ENCODE results near the gene GPR78.

GRCh38 chr4:8582016-8582415 is 1.8 kb downstream of the GPR78 start:
- no peak for TF ChIP-seq CTCF (conservative IDR thresholded peaks at IDR 0.05; ENCODE audit: low read depth, low read length)
- no peak for TF ChIP-seq NFE2L2 (IDR thresholded peaks at IDR 0.05; ENCODE audit: low read depth, low read length)
- no peak for TF ChIP-seq POLR2A (IDR thresholded peaks at IDR 0.05; ENCODE audit: low read depth, low read length)
- TF ChIP-seq RAD21 (IDR thresholded peaks at IDR 0.05; ENCODE audit: low read length), result no peak
- TF ChIP-seq MXI1 (IDR thresholded peaks at IDR 0.05; ENCODE audit: borderline replicate concordance, low read depth, low read length), result no peak
- no peak for TF ChIP-seq FOS (IDR thresholded peaks at IDR 0.05; ENCODE audit: low read depth, low read length)
- TF ChIP-seq CEBPB (IDR thresholded peaks at IDR 0.05; ENCODE audit: low read depth, low read length), result no peak
- no peak for TF ChIP-seq RCOR1 (IDR thresholded peaks at IDR 0.05; ENCODE audit: insufficient replicate concordance, low read length)
- TF ChIP-seq USF2 (IDR thresholded peaks at IDR 0.05; ENCODE audit: low read depth, low read length), result no peak

Data from IMR-90 (cell line).